GM18858 (cell line): ENCODE results near the gene PCDHAC1.

Experiments used
- ATAC-seq: cut with Tn5 transposase; IDR thresholded peaks from one replicate; pipeline ENCODE4 v1.9.1; 2021; ENCODE audit not compliant: unreplicated experiment

The PCDHAC1 gene

DNA sequence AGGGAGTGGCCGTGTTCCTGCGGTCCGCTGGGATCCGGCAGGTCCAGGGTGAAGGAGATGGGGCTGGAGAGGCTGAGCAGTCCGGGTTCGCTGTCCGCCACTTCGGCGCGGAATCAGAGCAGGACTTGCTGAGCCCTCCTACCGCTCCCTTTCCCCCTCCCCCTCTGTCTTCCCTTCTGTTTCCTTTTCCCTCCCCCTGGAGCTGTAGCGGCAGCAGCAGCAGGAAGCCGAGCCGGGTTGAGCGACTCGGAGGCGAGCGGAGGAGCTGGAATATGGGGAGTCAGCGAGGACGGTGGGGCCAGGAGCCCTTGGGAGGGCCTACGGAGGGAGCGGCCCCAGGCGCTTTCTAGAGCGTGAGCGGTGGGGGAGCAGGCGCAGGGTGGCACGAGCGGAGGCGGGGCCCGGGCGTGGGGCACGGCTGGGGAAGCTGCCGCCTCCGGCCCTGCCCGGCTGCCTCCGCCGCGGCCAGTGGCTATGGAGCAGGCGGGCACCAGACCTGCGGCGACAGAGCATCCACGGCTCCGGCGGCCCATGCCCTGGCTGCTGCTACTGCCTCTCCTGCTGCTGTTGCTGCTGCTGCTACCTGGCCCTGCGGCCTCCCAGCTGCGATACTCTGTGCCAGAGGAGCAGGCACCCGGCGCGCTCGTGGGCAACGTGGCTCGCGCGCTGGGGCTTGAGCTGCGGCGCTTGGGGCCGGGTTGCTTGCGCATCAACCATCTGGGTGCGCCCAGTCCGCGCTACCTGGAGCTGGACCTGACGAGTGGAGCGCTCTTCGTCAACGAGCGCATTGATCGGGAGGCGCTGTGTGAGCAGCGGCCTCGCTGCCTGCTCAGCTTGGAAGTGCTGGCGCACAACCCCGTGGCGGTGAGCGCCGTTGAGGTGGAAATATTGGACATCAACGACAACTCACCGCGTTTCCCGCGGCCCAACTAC is 40.5 kb downstream of the PCDHAC1 start, which contains the start of gene PCDHAC2:
TSS of gene PCDHAC2 (plus strand) at position 184 of the 933 bp plus-strand sequence. CDS start at position 475, 291 bp downstream.
- ATAC-seq, result no peak

DNA sequence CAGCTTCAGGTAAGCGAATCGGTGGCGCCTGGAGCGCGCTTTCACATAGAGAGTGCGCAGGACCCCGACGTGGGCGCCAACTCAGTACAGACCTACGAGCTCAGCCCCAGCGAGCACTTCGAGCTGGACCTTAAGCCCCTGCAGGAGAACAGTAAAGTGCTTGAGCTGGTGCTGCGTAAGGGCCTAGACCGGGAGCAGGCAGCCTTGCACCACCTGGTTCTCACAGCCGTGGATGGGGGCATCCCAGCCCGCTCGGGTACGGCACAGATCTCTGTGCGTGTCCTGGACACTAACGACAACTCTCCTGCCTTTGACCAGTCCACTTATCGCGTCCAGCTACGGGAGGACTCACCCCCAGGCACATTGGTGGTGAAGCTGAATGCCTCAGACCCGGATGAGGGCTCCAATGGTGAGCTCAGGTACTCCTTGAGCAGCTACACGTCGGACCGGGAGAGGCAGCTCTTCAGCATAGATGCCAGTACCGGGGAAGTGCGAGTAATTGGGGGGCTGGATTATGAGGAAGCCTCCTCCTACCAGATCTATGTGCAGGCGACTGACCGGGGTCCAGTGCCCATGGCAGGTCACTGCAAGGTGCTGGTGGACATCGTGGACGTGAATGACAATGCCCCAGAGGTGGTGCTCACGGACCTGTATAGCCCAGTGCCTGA is 41.3 kb downstream of the PCDHAC1 start:
- no peak for ATAC-seq

- ATAC-seq, result no peak
Measured at GRCh38 chr5:140969880-140970279, 43.8 kb downstream of the PCDHAC1 start.

- ATAC-seq, result no peak
Measured at GRCh38 chr5:140973550-140973949, 47.5 kb downstream of the PCDHAC1 start.

DNA sequence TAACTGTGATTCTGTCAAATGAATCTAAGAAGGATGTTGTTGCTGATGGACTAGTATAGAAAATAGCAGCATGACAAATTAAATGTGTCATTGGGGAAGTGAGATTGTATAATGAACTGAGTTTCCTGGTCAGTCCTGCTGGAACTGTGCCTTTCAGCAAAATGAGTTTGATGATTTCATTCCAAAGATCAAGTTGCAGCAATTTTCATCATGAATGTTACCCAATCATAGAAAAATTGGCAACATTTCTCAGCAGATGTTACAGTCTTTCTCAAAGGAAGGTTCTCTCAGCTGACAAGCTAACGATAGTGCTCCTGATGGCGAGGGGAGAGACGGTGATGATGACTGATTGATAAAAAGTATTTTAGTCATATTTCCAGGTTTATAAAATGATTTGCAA is 50.9 kb downstream of the PCDHAC1 start:
- no peak for ATAC-seq

DNA sequence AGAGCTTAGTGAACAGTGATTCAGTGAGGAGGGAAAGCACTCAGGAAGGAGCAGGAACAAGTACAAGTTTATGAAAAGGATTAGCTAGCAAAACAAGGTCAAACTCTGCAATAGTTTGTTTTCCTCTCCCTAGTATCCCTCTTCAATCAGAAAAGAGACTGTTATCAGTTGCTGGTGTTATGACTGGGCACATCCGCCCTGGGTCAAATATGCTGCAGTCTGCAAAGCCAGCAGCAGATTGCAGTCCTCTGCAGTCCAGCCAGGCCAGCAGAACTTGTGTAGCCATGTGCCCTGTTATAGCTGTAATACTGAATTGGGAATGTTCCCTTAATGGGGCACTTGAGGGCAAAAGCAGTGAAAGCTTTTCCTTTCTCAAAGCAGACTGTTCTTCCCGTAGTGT is 52.2 kb downstream of the PCDHAC1 start:
- ATAC-seq, result no peak

GRCh38 chr5:140978983-140979382 is 52.9 kb downstream of the PCDHAC1 start:
- ATAC-seq, result no peak
